ENCODE data around the gene RFESD.
"Not testable (repeated sequence)": the region's sequence is repeated elsewhere in the genome, so short reads cannot be mapped to it uniquely, and the experiment has no call there.

Gene RFESD

DNA sequence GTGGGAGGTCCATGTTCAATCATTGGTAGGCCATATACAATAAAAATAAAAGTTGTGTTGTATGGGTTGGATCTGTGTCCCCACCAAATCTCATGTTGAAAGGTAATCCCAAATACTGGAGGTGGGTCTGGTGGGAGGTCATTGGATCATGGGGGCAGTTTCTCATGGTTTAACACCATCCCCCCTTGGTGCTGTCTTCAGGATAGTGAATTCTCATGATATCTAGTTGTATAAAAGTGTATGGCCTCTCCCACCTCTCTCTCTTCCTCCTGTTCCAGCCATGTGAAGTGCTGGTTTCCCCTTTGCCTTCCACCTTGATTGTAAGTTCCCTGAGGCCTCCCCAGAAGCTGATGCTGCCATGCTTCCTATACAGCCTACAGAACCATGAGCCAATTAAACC, 21.1 kb downstream of the RFESD start:
- DNase-seq = no peak

DNA sequence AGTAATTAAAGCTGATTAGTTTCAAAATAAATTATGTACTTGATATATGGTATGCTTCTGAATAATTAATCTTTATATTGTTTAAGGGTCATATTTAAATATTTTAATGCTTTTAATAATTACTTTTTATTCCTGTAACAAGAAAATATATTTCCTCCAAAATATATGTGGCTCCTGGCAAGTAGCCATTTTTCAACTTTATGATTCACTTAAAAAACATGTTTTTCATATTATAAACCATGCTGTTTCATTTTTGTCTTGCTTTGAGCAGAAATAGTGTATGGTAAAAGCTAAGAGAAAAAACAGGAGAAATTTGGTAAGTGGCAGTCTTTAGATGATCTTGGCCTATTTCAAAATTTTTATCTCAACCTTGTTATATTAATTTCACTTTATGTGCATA, 21.6 kb downstream of the RFESD start:
- no peak for DNase-seq

DNA sequence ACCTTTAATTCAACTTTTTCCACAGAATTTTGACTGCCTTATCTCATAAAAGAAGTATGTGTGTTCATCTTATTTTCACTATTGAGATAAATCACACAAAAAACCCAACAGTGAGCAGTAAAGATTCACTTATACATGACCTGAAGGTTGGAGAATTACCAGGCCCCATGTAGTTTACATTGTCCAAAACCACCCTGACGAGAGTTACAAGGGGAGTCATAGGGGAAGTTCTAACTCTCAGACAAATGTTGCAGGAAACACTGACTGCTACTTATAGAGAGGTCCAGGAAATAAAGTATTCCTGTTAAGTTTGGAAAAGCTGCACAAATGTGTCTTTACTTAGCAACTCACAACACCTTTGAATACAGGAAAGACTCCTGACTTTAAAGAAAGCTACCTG, 22.2 kb downstream of the RFESD start:
- DNase-seq = no peak

DNA sequence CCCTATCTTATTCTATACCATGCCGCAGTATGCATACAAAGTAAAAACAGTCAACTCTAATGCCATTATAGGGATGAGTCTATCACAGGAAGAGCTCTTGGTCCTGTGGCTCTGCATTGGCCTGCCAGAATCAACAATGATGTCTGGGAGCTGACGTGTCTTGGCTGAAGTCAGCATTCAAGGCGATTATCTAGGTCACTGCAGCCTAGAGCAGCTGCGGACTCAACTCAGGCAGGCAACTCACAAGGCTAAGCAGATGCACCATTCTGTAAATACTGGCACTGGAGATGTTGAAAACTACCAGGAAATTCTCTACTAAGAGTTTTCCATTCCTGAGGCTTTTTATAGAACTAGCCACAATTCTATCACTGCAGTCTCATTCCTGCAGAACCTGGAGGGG, 23.0 kb downstream of the RFESD start:
- DNase-seq = no peak

DNA sequence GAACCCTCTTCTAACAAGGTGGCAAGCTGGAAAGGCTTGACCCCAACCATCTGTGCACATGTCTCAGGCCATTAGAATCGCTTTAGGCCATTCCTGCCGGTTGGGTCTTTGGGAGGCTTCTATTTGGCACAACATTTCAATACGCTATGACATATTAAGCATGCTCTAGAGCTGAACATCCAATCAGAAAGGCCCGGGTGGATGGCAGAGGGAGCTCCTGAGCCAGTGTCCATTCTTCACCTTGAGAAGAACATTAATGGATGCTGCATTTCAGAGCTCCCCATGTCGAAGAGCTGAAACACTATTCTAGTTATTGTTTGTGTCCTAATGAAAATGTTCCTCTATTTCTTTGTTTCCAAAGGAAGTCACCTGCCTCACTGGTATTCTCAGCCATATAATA, 23.4 kb downstream of the RFESD start:
- no peak for DNase-seq

DNA sequence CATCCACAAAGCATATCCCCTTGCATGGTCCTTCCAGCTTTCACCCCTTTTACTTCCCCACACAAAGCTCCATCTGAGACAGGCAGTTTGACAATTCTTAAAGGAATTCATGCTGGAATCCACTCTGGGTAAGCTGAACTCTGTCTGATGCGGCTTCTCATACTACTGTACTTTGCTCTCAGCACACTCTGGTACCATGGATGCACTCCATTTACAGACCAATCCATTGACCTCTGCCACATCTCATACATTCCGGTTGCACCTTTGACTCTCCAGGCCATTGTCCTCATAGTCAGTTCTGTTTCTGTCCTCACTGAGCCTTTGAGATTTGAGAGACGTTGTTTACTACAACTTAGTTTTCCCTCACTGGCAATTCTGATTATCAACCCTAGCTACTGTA, 24.0 kb downstream of the RFESD start:
- DNase-seq = no peak

DNA sequence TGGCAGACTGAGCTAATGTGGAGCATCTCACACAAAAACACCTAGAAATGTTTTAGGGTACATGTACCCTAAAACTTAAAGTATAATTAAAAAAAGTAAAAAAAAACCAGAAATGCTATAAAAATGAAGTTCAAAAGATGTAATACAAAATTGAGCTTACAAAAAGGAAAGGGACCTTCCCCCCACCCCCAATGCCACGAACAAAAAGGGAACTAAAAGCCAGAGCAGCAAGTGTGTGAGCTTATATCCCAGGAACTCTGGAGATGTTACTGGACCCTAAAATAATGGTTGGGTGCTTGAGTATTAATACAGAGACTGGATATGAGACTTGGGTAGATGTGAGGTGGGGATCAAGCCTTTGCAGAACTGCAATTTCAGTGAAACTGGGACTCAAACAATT, 25.2 kb downstream of the RFESD start:
- peak; percentile 42 for DNase-seq

DNA sequence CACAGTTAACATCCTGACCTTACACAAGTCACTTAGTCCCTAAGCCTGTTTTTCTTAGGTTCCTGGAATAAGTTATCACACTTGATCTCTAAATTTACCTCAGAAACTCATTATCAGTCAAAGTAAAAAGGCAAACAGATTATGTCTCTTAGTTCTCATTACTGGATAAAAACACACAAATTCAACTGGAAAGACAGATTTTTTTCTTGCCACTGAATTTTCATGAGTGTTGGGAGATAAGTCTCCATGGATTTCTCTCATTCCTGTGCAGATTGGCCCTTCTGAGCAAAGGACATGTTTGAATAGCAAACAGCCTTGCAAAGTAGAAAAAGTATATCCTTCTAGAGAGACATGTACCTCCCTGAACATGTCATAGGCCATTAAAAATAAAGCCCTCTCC, 26.1 kb downstream of the RFESD start:
- DNase-seq = no peak

DNA sequence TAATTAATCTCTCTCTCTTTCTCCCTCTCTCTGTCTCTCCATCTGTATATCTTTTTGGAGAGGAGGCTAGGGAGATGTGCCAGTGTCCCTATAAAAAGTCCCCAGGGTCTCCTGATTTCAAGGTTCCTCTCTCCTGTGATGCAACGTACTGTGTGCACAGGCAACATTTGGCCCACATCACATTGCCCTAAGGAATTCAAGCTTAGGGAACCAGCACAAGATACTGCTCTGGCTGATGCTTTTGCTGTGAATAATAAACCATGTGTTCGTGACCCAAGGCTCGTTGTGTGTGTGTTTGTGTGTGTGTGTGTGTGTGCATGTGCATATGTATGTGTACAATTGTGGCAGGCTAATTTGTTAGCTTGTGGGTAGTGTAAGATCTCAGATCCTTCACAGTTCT, 26.5 kb downstream of the RFESD start:
- no peak for DNase-seq

DNA sequence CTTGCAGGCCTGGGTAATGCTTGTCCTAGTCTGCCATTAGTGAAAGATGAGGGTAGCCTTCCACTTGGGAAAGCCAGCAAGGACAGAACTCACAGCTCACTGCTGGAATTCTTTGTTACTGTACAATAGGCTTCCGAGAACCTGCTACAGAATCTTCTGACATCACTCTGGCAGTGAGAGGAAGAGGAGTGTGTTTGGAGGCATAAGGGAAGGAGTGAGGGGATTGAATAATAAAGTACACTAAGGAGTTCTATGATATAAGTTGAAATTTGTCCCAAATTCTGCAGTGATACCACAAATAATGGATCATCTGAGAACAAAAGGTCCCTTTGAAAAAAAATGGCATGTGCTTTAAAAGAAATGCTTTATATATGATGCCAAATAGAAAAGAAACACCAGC, 36.3 kb downstream of the RFESD start, which contains the start of gene SPATA9:
Gene SPATA9, minus strand, starts transcription at position 101 of the 400 bp plus-strand sequence. CDS start 137 bp downstream, outside the sequence.
- no peak for DNase-seq

DNA sequence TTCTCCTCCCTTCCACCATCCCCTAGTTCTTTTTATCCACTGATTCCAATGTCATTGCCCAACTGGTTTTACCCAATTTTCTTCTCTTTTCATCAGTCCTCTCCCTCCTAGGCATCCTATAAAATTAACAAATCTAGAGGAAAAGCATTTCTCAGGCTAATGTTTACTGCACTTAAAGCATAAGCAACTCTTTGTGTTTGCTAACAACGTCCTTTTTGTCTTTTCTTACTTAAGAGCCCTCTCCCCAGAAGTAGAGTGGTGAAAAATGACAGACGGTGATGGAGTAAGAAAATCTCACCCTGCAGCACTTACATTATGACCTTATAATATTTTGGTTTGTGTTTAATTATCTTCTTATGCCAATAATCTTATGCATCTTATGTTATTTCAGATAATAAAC, 37.8 kb downstream of the RFESD start:
- DNase-seq = no peak

DNA sequence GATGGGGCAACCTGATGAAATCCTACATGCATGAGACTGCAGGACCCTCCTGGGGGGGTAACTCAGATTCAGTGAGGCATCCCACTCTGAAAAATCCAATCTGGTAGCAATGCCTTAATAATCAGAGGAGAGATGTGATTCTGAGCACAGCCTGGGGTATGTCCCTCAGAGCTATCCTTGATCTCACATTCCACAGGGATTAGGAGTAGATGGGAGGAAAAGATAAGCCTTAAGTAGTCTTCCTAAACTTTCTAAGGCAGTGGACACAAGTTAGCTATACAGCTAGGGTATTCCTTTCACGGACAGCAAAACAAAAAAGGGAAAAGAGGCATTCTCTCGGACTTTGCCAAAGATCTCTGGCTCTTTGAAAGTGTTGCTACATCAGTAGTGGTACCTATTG, 40.1 kb downstream of the RFESD start:
- no peak for DNase-seq

DNA sequence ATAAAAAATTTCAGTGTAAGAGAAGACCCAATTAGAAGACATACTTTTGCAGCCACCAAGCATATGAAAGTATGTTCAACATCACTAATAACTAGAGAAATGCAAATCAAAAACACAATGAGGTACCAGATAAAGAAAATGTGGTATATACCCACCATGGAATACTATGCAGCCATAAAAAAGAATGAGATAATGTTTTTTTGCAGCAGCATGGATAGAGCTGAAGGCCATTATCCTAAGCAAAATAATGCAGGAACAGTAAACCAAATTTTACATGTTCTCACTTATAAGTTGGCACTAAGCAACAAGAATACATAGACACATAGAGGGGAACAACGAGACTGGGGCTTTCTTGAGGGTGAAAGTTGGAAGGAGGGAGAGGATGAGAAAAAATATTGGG, 43.1 kb downstream of the RFESD start:
- no peak for DNase-seq

DNA sequence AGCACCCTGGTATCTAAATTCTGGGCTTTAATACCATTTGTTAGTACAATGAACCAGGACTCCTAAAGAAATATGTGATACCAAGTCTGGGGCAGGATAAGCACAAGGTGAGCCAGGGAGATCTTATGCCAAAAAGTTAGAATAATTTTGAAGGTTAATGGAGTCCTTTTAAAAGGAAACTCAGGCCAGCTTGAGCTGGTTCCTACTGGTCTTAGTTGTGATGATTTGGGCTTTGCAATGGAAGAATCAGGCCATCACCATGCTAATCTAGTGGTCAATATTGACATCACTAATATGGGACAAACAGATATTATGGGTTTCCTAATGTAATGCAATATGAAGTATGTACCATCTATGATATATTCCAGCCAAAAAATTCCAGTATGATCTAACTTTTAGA, 43.8 kb downstream of the RFESD start:
- DNase-seq = no peak

DNA sequence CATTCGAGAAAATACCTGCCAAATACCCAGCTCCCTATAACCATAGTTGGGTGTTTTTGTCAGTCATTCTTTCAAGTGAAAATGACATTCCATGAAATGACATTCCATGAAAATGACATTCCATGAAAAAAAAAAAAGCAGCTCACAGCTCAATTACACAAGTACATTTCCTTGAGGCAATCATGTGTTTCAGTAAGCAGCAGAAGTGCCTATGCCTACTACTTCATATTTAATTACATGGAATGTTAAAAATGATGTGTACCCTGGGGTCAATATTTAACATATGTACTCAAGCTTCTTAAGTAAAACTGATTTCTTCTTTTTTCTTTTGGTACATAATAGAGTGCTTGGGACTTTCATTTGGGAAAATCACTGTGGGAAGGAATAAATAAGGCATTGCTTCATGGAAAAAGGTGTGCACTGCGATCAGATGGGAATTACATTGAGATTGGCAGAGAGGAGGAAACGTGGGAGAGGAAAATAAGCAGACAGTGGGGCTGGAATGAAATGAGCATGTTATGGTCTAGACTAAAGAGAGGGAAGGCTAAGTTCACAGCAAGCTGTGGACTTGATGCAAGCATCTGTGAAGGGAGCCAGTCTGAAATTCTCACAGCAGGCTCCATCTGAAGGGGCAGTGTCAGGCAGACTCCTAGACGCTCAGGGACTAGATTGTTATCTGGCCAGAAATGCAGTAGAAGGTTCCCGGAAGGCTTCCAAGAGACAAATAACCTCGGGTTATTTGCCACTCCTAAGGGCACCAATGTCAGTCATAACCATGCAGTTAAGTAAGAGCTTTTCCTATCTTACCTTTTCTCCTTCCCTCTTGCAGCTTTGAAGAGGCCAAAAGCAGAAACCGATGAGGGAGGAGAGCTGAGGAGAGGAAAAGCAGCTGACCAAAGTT, 51.5 kb downstream of the RFESD start:
- no peak for DNase-seq

DNA sequence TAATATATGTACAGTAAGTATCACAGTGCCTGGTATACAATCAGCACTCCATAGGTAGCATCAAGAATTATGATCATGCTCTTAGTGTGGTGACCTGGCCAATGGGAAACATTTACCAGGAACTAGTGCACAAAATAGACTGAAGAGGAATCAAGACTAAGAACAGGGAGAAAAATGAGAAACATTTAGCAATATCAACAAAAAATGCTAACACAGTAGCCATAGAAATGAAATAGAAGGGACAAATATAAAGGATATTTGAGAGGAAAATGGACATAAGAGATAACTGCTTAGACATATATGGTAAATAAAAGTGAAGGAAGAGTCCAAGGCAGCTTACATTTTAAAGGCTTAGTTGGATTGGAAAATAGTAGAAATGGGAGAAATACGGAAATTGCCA, 52.8 kb downstream of the RFESD start:
- DNase-seq = no peak

DNA sequence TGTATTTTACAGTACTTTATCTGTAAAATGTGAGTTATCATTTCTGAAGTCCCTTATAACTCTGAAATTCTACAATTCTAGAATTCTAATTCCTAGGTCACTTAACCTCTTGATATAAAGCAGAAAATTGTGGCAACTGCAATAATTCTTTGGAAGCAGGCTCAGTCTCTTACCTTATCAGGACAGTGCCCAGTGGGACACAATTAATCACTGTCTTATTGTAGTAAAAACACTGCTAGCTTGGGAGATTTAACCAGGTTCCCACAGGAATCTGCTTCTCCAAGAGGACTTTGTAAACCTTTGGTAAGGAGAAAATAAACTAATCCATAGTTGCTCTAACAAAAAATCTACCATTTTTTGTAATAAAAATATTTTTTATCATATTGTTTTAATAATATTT, 54.5 kb downstream of the RFESD start:
- no peak for DNase-seq

DNA sequence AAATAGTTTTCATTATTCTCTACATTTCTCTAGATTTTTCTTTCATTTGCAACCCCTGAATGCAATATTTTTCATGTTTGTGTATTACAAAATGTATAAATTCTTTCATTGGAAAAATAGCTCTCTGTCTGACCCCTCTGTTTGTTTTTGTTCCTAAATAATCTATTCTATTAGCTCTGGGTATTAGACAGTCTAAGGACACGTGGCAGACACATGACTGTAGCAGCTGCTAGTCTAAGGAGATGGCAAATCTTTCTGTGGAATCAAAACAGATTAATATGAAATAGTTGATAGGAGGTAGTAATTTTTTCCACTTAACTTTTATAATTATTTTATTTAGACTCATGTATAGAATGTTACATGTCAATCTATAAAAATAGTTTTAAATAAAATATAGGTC, 57.6 kb downstream of the RFESD start:
- no peak for DNase-seq

DNA sequence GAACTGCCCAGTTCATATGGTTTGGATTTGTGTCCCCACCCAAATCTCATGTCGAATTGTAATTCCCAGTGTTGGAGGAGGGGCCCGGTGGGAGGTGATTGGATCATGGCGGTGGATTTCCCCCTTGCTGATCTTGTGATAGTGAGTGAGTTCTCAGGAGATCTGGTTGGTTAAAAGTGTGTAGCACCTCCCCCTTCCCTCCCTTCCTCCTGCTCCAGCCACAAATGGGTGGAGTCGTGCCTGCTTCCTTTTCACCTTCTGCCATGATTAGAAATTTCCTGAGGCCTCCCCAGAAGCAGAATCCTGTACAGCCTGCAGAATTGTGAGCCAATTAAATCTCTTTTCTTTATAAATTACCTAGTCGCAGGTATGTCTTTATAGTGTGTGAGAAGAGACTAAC, 59.6 kb downstream of the RFESD start:
- DNase-seq = not testable (repeated sequence)

DNA sequence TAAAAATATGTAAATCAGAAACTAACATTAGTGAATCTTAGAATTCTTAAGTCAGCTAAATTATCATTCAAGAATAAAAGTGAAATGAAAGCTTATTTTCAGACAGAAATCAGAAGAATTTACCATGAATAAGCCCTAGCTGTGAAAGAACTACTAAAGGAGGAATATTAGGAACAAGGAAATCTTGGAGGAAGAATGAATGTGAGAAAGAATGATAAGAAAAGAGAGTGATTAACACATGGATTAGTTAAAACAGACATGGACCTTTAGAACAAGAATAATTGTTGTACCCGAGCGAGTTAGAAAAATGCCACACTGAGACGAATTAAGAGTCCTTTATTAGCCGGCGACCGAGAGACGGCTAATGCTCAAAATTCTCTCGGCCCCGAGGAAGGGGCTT, 60.5 kb downstream of the RFESD start:
- no peak for DNase-seq
